ENCODE data around the gene ITGB5. TPM values are rescaled to one million over a fixed set of nuclear protein-coding genes. Genes with fewer than 3 reads are reported as not detected.

Gene ITGB5
- total RNA-seq, 2 donors from 2014 or later: 262 to 329 TPM

- Histone ChIP-seq H3K9me3 (ENCODE audit: control insufficient read depth, low read length) (no peaks in the 10 kb centered on the region), H3K4me1 (ENCODE audit: control insufficient read depth, insufficient read depth, low read length) (peaks cover 9% of the 10 kb centered on the region), H3K4me3 (ENCODE audit: low read length) (no peak overlapping the region), H3K36me3 (ENCODE audit: control insufficient read depth, insufficient read depth, low read length) (peaks cover 46% of the 10 kb centered on the region), H3K9ac (ENCODE audit: extremely low read depth, low read length, poor library complexity, severe bottlenecking) (peak overlapping the region; percentile 11), H3K27ac (ENCODE audit: low read depth, low read length) (peak overlapping the region; percentile 17), H3K27me3 (ENCODE audit: control insufficient read depth, insufficient read depth, low read length, poor library complexity, severe bottlenecking) (no peaks in the 10 kb centered on the region)
- no peak for TF ChIP-seq CTCF (conservative IDR thresholded peaks at IDR 0.05)
- Mint-ChIP-seq H3K36me3 (ENCODE audit: low read depth) (peaks cover 51% of the 10 kb centered on the region), H3K27me3 (ENCODE audit: insufficient read depth) (no peaks in the 10 kb centered on the region), H3K4me3 (no peak overlapping the region), H3K4me1 (peaks cover 28% of the 10 kb centered on the region), H3K27ac (peak overlapping the region; percentile 96), H3K9me3 (peaks cover 17% of the 10 kb centered on the region)
- 82 to 87% methylated on average over 8 of the region's 8 CpGs for WGBS, 2 experiments (ENCODE audit: insufficient coverage in 1 of 2, insufficient read length in 1 of 2)
- peak; percentile 63 for DNase-seq
Measured at GRCh38 chr3:124748560-124749198, 138.5 kb downstream of the ITGB5 start.

GRCh38 chr3:124747111-124747981 is 139.8 kb downstream of the ITGB5 start:
- peak; percentile 43 for TF ChIP-seq CTCF (conservative IDR thresholded peaks at IDR 0.05)
- H3K27ac ChIP-seq (ENCODE audit: low read depth, low read length): no peak overlapping the region
- peaks cover 17% of the 10 kb centered on the region for H3K9me3 Mint-ChIP-seq
- no peaks in the 10 kb centered on the region for H3K27me3 Mint-ChIP-seq (ENCODE audit: insufficient read depth)
- H3K36me3 ChIP-seq (ENCODE audit: control insufficient read depth, insufficient read depth, low read length): peaks cover 55% of the 10 kb centered on the region
- H3K4me3 Mint-ChIP-seq: no peak overlapping the region
- 91 to 94% methylated on average over 10 to 14 of the region's 14 CpGs for WGBS, 2 experiments (ENCODE audit: insufficient coverage in 1 of 2, insufficient read length in 1 of 2)
- H3K27ac Mint-ChIP-seq: peak overlapping the region; percentile 48
- H3K9ac ChIP-seq (ENCODE audit: extremely low read depth, low read length, poor library complexity, severe bottlenecking): no peak overlapping the region
- H3K9me3 ChIP-seq (ENCODE audit: control insufficient read depth, low read length): no peaks in the 10 kb centered on the region
- peaks cover 15% of the 10 kb centered on the region for H3K4me1 Mint-ChIP-seq
- no peaks in the 10 kb centered on the region for H3K27me3 ChIP-seq (ENCODE audit: control insufficient read depth, insufficient read depth, low read length, poor library complexity, severe bottlenecking)
- DNase-seq: peak; percentile 64
- peaks cover 57% of the 10 kb centered on the region for H3K36me3 Mint-ChIP-seq (ENCODE audit: low read depth)
- peaks cover 9% of the 10 kb centered on the region for H3K4me1 ChIP-seq (ENCODE audit: control insufficient read depth, insufficient read depth, low read length)
- no peak overlapping the region for H3K4me3 ChIP-seq (ENCODE audit: low read length)

GRCh38 chr3:124745756-124746155 is 141.4 kb downstream of the ITGB5 start:
- TF ChIP-seq CTCF (conservative IDR thresholded peaks at IDR 0.05): no peak
- Histone ChIP-seq H3K4me1 (ENCODE audit: control insufficient read depth, insufficient read depth, low read length) (peaks cover 9% of the 10 kb centered on the region), H3K27ac (ENCODE audit: low read depth, low read length) (no peak overlapping the region), H3K36me3 (ENCODE audit: control insufficient read depth, insufficient read depth, low read length) (peaks cover 71% of the 10 kb centered on the region), H3K27me3 (ENCODE audit: control insufficient read depth, insufficient read depth, low read length, poor library complexity, severe bottlenecking) (no peaks in the 10 kb centered on the region), H3K9me3 (ENCODE audit: control insufficient read depth, low read length) (no peaks in the 10 kb centered on the region), H3K9ac (ENCODE audit: extremely low read depth, low read length, poor library complexity, severe bottlenecking) (no peak overlapping the region), H3K4me3 (ENCODE audit: low read length) (no peak overlapping the region)
- Mint-ChIP-seq H3K27ac (peak overlapping the region; percentile 30), H3K36me3 (ENCODE audit: low read depth) (peaks cover 59% of the 10 kb centered on the region), H3K4me3 (no peak overlapping the region), H3K4me1 (peaks cover 8% of the 10 kb centered on the region), H3K9me3 (peaks cover 4% of the 10 kb centered on the region), H3K27me3 (ENCODE audit: insufficient read depth) (no peaks in the 10 kb centered on the region)
- DNase-seq: no peak
- WGBS, 2 experiments (ENCODE audit: insufficient coverage in 1 of 2, insufficient read length in 1 of 2): 93 to 96% methylated on average over 5 to 6 of the region's 6 CpGs

Data from endodermal cell (in vitro differentiated cells).